Glutamatergic neuron (in vitro differentiated cells): Measurements from ENCODE around the gene ZYG11A. TPM values are rescaled to one million over a fixed set of nuclear protein-coding genes. Genes with fewer than 3 reads are reported as not detected.

ENCODE experiments used
- DNase-seq: peaks from one replicate; pipeline ENCODE4 v3.0.0; 2022
- H3K27ac Mint-ChIP-seq: one replicate; pipeline ENCODE4 v1.8.0; 2020; ENCODE audit warnings: mild to moderate bottlenecking, mixed read lengths, inconsistent platforms; ENCODE audit not compliant: unreplicated experiment
- H3K27me3 Mint-ChIP-seq: one replicate; pipeline ENCODE4 v1.8.0; 2020; ENCODE audit warnings: mild to moderate bottlenecking, moderate library complexity, mixed read lengths, inconsistent platforms; ENCODE audit not compliant: unreplicated experiment
- H3K36me3 Mint-ChIP-seq: one replicate; pipeline ENCODE4 v1.8.0; 2020; ENCODE audit warnings: mild to moderate bottlenecking, mixed read lengths, inconsistent platforms; ENCODE audit not compliant: unreplicated experiment
- H3K4me1 Mint-ChIP-seq: one replicate; pipeline ENCODE4 v1.8.0; 2020; ENCODE audit warnings: mild to moderate bottlenecking, low read depth, mixed read lengths, inconsistent platforms; ENCODE audit not compliant: unreplicated experiment
- H3K4me3 Mint-ChIP-seq: one replicate; pipeline ENCODE4 v1.8.0; 2020; ENCODE audit warnings: mild to moderate bottlenecking, mixed read lengths, inconsistent platforms; ENCODE audit not compliant: unreplicated experiment
- H3K9me3 Mint-ChIP-seq: one replicate; pipeline ENCODE4 v1.8.0; 2020; ENCODE audit warnings: mild to moderate bottlenecking, moderate library complexity, mixed read lengths, inconsistent platforms; ENCODE audit not compliant: unreplicated experiment
- total RNA-seq: library from RNA; stranded (reverse); fragmentation: NEBNext Ultra II Directional; extraction: Animal tissue kit (Norgen Biotek cat#: 25700); gene quantifications from one replicate; pipeline ENCODE4 v1.2.1, GENCODE V29; 2021; ENCODE audit not compliant: unreplicated experiment
- TF ChIP-seq, protein P1 (sequence below): fragments of 200-600 bp; sonication (generic); IDR thresholded peaks from one replicate; pipeline ENCODE4 v1.5.0; 2021; ENCODE audit not compliant: partially characterized antibody, unreplicated experiment

Gene ZYG11A
- total RNA-seq, 1 donor from 2014 or later: 0.59 TPM

DNA sequence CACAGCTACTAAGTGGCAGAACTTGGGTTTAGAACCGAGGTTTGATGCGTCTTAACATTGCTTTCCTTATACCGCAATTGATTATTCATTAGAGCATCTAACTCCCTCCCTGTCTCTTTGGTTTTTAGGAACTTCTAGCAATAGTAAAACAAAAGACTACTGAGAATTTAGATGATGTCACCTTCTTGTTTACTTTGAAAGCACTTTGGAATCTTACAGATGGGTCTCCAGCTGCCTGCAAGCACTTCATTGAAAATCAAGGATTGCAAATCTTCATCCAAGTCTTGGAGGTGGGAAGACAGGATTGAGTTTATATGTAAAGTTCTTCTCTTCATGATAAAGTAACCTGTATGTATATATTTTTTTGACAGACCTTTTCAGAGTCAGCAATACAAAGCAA is 35.0 kb downstream of the ZYG11A start:
- TF ChIP-seq, protein P1, sequence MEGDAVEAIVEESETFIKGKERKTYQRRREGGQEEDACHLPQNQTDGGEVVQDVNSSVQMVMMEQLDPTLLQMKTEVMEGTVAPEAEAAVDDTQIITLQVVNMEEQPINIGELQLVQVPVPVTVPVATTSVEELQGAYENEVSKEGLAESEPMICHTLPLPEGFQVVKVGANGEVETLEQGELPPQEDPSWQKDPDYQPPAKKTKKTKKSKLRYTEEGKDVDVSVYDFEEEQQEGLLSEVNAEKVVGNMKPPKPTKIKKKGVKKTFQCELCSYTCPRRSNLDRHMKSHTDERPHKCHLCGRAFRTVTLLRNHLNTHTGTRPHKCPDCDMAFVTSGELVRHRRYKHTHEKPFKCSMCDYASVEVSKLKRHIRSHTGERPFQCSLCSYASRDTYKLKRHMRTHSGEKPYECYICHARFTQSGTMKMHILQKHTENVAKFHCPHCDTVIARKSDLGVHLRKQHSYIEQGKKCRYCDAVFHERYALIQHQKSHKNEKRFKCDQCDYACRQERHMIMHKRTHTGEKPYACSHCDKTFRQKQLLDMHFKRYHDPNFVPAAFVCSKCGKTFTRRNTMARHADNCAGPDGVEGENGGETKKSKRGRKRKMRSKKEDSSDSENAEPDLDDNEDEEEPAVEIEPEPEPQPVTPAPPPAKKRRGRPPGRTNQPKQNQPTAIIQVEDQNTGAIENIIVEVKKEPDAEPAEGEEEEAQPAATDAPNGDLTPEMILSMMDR: no peak
- Mint-ChIP-seq H3K36me3 (no peaks in the 10 kb centered on the region), H3K4me3 (no peak overlapping the region), H3K4me1 (no peaks in the 10 kb centered on the region), H3K9me3 (no peaks in the 10 kb centered on the region), H3K27me3 (no peaks in the 10 kb centered on the region), H3K27ac (no peak overlapping the region)
- no peak for DNase-seq

DNA sequence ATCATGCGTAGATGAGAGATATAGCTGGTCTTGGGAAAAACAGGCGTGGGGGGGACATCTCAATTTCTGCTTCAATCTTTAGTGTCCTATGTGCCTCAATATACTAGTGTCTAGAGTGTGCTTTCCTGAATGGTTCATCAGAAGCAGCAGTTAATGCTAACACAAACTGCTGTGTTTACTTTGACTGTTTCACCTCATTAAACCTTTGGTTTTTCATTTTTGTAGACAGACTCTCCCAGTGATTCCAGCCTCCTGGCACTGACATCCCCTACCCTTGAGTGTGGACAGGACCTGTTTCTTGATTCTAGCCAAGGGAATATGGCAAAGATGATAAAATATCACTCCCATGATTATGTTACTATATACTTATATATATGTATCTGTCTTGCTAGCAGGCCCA is 37.6 kb downstream of the ZYG11A start:
- no peak overlapping the region for H3K27ac Mint-ChIP-seq
- H3K4me3 Mint-ChIP-seq: no peak overlapping the region
- H3K36me3 Mint-ChIP-seq: no peaks in the 10 kb centered on the region
- no peak for DNase-seq
- no peaks in the 10 kb centered on the region for H3K4me1 Mint-ChIP-seq
- peaks cover 2% of the 10 kb centered on the region for H3K27me3 Mint-ChIP-seq
- no peaks in the 10 kb centered on the region for H3K9me3 Mint-ChIP-seq
- TF ChIP-seq, protein P1: no peak

DNA sequence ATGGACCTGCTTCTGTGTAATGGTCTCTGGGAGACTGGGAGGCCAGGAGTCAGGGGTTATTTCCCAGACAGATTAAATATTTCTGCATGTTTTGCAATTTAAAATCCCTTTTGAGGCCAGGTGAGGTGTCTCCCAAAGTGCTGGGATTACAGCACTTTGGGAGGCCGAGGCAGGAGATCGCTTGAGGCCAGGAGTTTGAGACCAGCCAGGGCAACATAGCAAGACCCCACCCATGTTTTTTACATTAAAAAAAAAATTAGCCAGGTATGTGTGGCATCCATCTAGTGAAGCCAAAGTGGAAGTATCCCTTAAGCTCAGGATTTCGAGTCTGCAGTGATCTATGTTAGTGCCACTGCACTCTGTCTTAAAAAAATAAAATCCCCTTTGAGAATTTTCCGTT is 44.9 kb downstream of the ZYG11A start:
- H3K27ac Mint-ChIP-seq: no peak overlapping the region
- no peaks in the 10 kb centered on the region for H3K4me1 Mint-ChIP-seq
- H3K9me3 Mint-ChIP-seq: no peaks in the 10 kb centered on the region

DNA sequence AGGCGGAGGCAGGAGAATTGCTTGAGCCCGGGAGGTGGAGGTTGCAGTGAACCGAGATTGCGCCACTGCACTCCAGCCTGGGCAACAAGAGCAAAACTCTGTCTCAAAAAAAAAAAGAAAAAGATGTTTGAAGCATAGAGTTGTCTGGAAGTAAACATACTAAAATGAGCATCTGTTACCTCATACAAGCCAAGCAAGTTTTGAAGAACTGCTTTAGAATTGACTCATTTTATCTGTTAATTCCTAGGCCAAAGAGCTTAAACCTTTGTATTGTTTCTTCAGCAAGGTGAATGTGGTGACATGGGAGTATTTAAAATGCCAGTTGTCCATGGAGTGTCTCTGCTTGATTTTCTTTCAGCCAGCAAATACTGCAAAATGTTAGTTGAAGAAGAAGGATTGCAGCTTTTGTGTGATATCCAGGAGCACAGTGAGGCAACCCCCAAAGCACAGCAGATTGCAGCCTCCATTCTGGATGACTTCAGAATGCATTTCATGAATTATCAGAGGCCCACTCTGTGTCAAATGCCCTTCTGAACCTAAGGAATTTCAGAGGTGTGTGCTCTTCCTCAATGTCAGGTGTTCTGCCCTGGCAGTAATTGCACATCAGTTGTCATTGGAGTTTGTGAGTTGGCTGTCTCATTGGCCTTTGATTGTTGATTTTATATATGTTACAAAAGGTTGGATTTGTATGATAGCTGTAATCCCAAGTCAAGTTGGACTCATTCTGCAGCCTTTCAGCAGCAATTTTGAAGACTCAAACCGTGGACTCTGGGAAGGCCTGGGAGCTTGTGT is 50.1 kb downstream of the ZYG11A start:
- Mint-ChIP-seq H3K4me3 (no peak overlapping the region), H3K36me3 (no peaks in the 10 kb centered on the region), H3K27ac (no peak overlapping the region), H3K27me3 (peaks cover 3% of the 10 kb centered on the region), H3K4me1 (no peaks in the 10 kb centered on the region), H3K9me3 (no peaks in the 10 kb centered on the region)
- DNase-seq: no peak
- TF ChIP-seq, protein P1: no peak

More for the DNA sequence above, 44.9 kb downstream of the ZYG11A start:
- H3K4me3 Mint-ChIP-seq: no peak overlapping the region
- peaks cover 3% of the 10 kb centered on the region for H3K27me3 Mint-ChIP-seq
- DNase-seq: no peak
- TF ChIP-seq, protein P1: no peak
- no peaks in the 10 kb centered on the region for H3K36me3 Mint-ChIP-seq

DNA sequence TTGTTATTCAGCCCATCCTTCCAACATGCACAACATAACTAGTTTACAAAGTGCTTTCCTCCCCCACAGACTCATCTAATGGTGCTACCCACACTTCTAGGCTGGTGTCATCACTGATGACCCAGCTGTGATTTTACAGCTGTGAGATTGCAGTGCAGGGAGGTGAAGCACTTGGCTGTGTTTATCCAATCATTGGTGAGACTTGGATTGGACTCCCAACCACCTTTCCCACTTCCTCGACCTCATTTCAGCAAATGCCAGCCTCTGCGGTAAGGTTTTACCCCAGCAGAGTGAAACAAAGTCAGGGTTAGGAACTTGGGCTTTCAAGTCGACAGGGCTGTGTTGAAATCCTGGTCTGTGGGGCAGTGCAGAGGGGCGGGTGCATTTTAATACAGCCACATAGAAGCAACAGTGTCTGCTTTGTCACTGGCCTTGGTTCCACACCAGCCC is 56.9 kb downstream of the ZYG11A start:
- peaks cover 2% of the 10 kb centered on the region for H3K4me1 Mint-ChIP-seq
- peaks cover 4% of the 10 kb centered on the region for H3K27me3 Mint-ChIP-seq
- TF ChIP-seq, protein P1: no peak
- H3K36me3 Mint-ChIP-seq: no peaks in the 10 kb centered on the region
- DNase-seq: no peak
- H3K4me3 Mint-ChIP-seq: no peak overlapping the region
- H3K9me3 Mint-ChIP-seq: no peaks in the 10 kb centered on the region
- no peak overlapping the region for H3K27ac Mint-ChIP-seq
